ENCODE data around the gene RXRB.
"Not testable (repeated sequence)": the region's sequence is repeated elsewhere in the genome, so short reads cannot be mapped to it uniquely, and the experiment has no call there.

RXRB gene

GRCh38 chr6:33200219-33201146 lies at the start of gene RXRB, which contains the start of gene SLC39A7:
Gene RXRB (minus strand): TSS chr6:33200665. CDS start chr6:33200476, 189 bp downstream.
Gene SLC39A7 (plus strand): TSS chr6:33200867. CDS start chr6:33201246, 379 bp downstream.
- DNase-seq: peak; percentile 99

GRCh38 chr6:33249732-33250630 lies 49.5 kb upstream of the RXRB start:
- DNase-seq: no peak

- peak; percentile 99 for DNase-seq
Measured at GRCh38 chr6:33248932-33249731, 48.7 kb upstream of the RXRB start.

GRCh38 chr6:33248643-33248931 lies 48.1 kb upstream of the RXRB start:
- no peak for DNase-seq

GRCh38 chr6:33247977-33248642 lies 47.6 kb upstream of the RXRB start:
- peak; percentile 95 for DNase-seq

- DNase-seq: no peak
Measured at GRCh38 chr6:33243476-33243875, 43.0 kb upstream of the RXRB start.

- no peak for DNase-seq
Measured at GRCh38 chr6:33241968-33242367, 41.5 kb upstream of the RXRB start.

GRCh38 chr6:33237741-33238140 lies 37.3 kb upstream of the RXRB start:
- DNase-seq: no peak

- DNase-seq: no peak
Measured at GRCh38 chr6:33236852-33237251, 36.4 kb upstream of the RXRB start.

- no peak for DNase-seq
Measured at GRCh38 chr6:33236328-33236727, 35.9 kb upstream of the RXRB start.

- DNase-seq: no peak
Measured at GRCh38 chr6:33235221-33235634, 34.8 kb upstream of the RXRB start.

GRCh38 chr6:33226503-33227120 lies 26.1 kb upstream of the RXRB start:
- DNase-seq: not testable (repeated sequence)

- no peak for DNase-seq
Measured at GRCh38 chr6:33217681-33218080, 17.2 kb upstream of the RXRB start.

- no peak for DNase-seq
Measured at GRCh38 chr6:33217246-33217645, 16.8 kb upstream of the RXRB start.

GRCh38 chr6:33216117-33216649 lies 15.7 kb upstream of the RXRB start:
- no peak for DNase-seq

- DNase-seq: no peak
Measured at GRCh38 chr6:33215271-33216116, 15.0 kb upstream of the RXRB start.

- no peak for DNase-seq
Measured at GRCh38 chr6:33213989-33214335, 13.5 kb upstream of the RXRB start.

- DNase-seq: no peak
Measured at GRCh38 chr6:33213166-33213988, 12.9 kb upstream of the RXRB start.

GRCh38 chr6:33212857-33213165 lies 12.3 kb upstream of the RXRB start:
- DNase-seq: no peak

Measured in NCI-H510A treated with DMSO at 0.1 percent for 48 hours (cell line).